Globus pallidus (tissue), 1 donor: ENCODE results near the gene NDC80.
"Not testable (repeated sequence)": the region's sequence is repeated elsewhere in the genome, so short reads cannot be mapped to it uniquely, and the experiment has no call there.

Source experiments
- DNase-seq: peaks from one replicate; pipeline ENCODE4 v3.0.0-alpha.2; 2015; ENCODE audit warnings: low spot score

The NDC80 gene

GRCh38 chr18:2627821-2628276, 56.5 kb downstream of the NDC80 start:
- no peak for DNase-seq

- no peak for DNase-seq
Observed at GRCh38 chr18:2629003-2629402, 57.6 kb downstream of the NDC80 start.

GRCh38 chr18:2635586-2635985, 64.2 kb downstream of the NDC80 start:
- no peak for DNase-seq

- no peak for DNase-seq
Observed at GRCh38 chr18:2636126-2636631, 64.8 kb downstream of the NDC80 start.

GRCh38 chr18:2641638-2642037, 70.3 kb downstream of the NDC80 start:
- DNase-seq: peak; percentile 28

GRCh38 chr18:2642771-2643170, 71.4 kb downstream of the NDC80 start:
- DNase-seq: no peak

- DNase-seq: no peak
Observed at GRCh38 chr18:2644535-2644934, 73.2 kb downstream of the NDC80 start.

GRCh38 chr18:2651981-2652380, 80.6 kb downstream of the NDC80 start:
- DNase-seq: no peak

GRCh38 chr18:2653467-2653866, 82.1 kb downstream of the NDC80 start:
- no peak for DNase-seq

GRCh38 chr18:2654169-2654927, 83.0 kb downstream of the NDC80 start:
- DNase-seq: no peak

GRCh38 chr18:2654928-2655177, 83.5 kb downstream of the NDC80 start:
- no peak for DNase-seq

GRCh38 chr18:2655178-2655953, 84.0 kb downstream of the NDC80 start, which contains the start of gene SMCHD1:
Gene SMCHD1, plus strand, starts transcription at chr18:2655726. Its CDS starts 350 bp downstream, at chr18:2656076.
- DNase-seq: peak; percentile 84

- DNase-seq: no peak
Observed at GRCh38 chr18:2655954-2656236, 84.5 kb downstream of the NDC80 start.

GRCh38 chr18:2656237-2656980, 85.1 kb downstream of the NDC80 start:
- no peak for DNase-seq

- DNase-seq: no peak
Observed at GRCh38 chr18:2656981-2657512, 85.7 kb downstream of the NDC80 start.

- DNase-seq: no peak
Observed at GRCh38 chr18:2657788-2658458, 86.6 kb downstream of the NDC80 start.

GRCh38 chr18:2660849-2661248, 89.5 kb downstream of the NDC80 start:
- not testable (repeated sequence) for DNase-seq

GRCh38 chr18:2662288-2662687, 90.9 kb downstream of the NDC80 start:
- not testable (repeated sequence) for DNase-seq

GRCh38 chr18:2662990-2663389, 91.6 kb downstream of the NDC80 start:
- no peak for DNase-seq
